Endothelial cell of umbilical vein (primary cell): ENCODE results near the gene TXNL4B. TPM values are rescaled to one million over a fixed set of nuclear protein-coding genes. Genes with fewer than 3 reads are reported as not detected.

ENCODE experiments used
- BruUV-seq: library from RNA; stranded (reverse); fragments of 400-500 nt; replicated peaks from 2 replicates; lab custom pipeline; 2021; lab: Mats Ljungman, UMichigan
- CTCF ChIA-PET: fragments of 300-600, 350-600 bp; sonication (Branson Sonifier 250); formaldehyde crosslinking; loops from one replicate; lab custom pipeline; 2021; ENCODE audit warnings: antibody characterized with exemption, inconsistent platforms; lab: Charles Lee
- POLR2A ChIA-PET: fragments of 300-600, 350-600 bp; sonication (Branson Sonifier 250); formaldehyde crosslinking; loops from one replicate; lab custom pipeline; 2021; ENCODE audit warnings: antibody characterized with exemption, inconsistent platforms; lab: Charles Lee
- DNase-seq: peaks from one replicate; pipeline ENCODE4 v3.0.0-alpha.2; 2011; ENCODE audit warnings: low read depth, low spot score
- FAIRE-seq: peaks from 2 replicates; lab custom pipeline; 2011; peaks lifted over from hg19 to GRCh38; lab: Jason Lieb, UNC
- H2AFZ ChIP-seq: 2 replicates; pipeline ENCODE4 v1.6.0; 2012; ENCODE audit warnings: low read depth, low read length, control low read depth, inconsistent platforms
- H3K27ac ChIP-seq: 2 replicates; pipeline ENCODE4 v1.5.1; 2011; ENCODE audit warnings: low read depth, mild to moderate bottlenecking, control low read depth, low read length, moderate library complexity; ENCODE audit not compliant: insufficient read depth
- H3K27me3 ChIP-seq, 2 experiments: 2 replicates each; pipeline versions ENCODE4 v1.6.0 to v1.6.1; 2011; ENCODE audit warnings: low read length in 2 of 2, mixed read lengths in 1 of 2; ENCODE audit not compliant: control insufficient read depth in 2 of 2, insufficient read depth in 2 of 2
- H3K36me3 ChIP-seq, 2 experiments: 2 replicates in 1 of 2; 3 replicates in 1 of 2; pipeline ENCODE4 v1.5.1; 2011; ENCODE audit warnings: low read length in 2 of 2, mild to moderate bottlenecking in 1 of 2, moderate library complexity in 1 of 2; ENCODE audit not compliant: control insufficient read depth in 2 of 2, insufficient read depth in 2 of 2; ENCODE audit errors: extremely low read depth in 1 of 2
- H3K4me1 ChIP-seq: 3 replicates; pipeline ENCODE4 v1.5.1; 2011; ENCODE audit warnings: mild to moderate bottlenecking, low read length; ENCODE audit not compliant: control insufficient read depth, insufficient read depth; ENCODE audit errors: extremely low read depth
- H3K4me2 ChIP-seq: 2 replicates; pipeline ENCODE4 v1.6.1; 2011; ENCODE audit warnings: low read length, control low read depth, mixed read lengths; ENCODE audit not compliant: insufficient read depth
- H3K4me3 ChIP-seq, 3 experiments: fragments of 200-600 bp in 1 of 3; sonication (generic), shearing (Covaris generic) in 1 of 3; replicated peaks in 1 of 3; 2 replicates each; pipeline ENCODE4 v1.5.1; 2011 to 2016; ENCODE audit warnings: control low read depth in 3 of 3, low read length in 3 of 3, mild to moderate bottlenecking in 2 of 3, inconsistent platforms in 1 of 3, low read depth in 1 of 3, moderate library complexity in 1 of 3; ENCODE audit not compliant: insufficient read depth in 1 of 3
- H3K79me2 ChIP-seq: 2 replicates; pipeline ENCODE4 v1.6.0; 2012; ENCODE audit warnings: low read length, inconsistent platforms; ENCODE audit not compliant: control insufficient read depth, insufficient read depth
- H3K9ac ChIP-seq: replicated peaks from 2 replicates; pipeline ENCODE3; 2011; ENCODE audit warnings: low read length, control low read depth; ENCODE audit not compliant: insufficient read depth; ENCODE audit errors: extremely low read depth
- H3K9me1 ChIP-seq: replicated peaks from 3 replicates; pipeline ENCODE4 v1.6.0; 2011; ENCODE audit warnings: mild to moderate bottlenecking, low read length; ENCODE audit not compliant: control insufficient read depth, insufficient read depth; ENCODE audit errors: extremely low read depth
- H3K9me3 ChIP-seq: replicated peaks from 2 replicates; pipeline ENCODE4 v1.5.1; 2012; ENCODE audit warnings: low read length, inconsistent platforms; ENCODE audit not compliant: control insufficient read depth, insufficient read depth
- H4K20me1 ChIP-seq: replicated peaks from 2 replicates; pipeline ENCODE3; 2011; ENCODE audit warnings: mild to moderate bottlenecking, low read length; ENCODE audit not compliant: control insufficient read depth, insufficient read depth; ENCODE audit errors: extremely low read depth
- CTCF ChIP-seq, 2 donors: IDR thresholded peaks; 1 replicate in 1 of 2; 2 replicates in 1 of 2; pipeline ENCODE4 v1.5.1; 2011; ENCODE audit warnings: low read length in 2 of 2, mild to moderate bottlenecking in 2 of 2, moderate library complexity in 2 of 2, control low read depth in 1 of 2, inconsistent platforms in 1 of 2, low read depth in 1 of 2; ENCODE audit not compliant: insufficient read depth in 1 of 2; ENCODE audit errors: extremely low read depth in 1 of 2
- EZH2 ChIP-seq: IDR thresholded peaks from 2 replicates; pipeline ENCODE4 v1.6.1; 2012; ENCODE audit warnings: borderline replicate concordance, low read depth, mild to moderate bottlenecking, moderate library complexity, low read length, inconsistent platforms; ENCODE audit not compliant: severe bottlenecking
- FOS ChIP-seq: IDR thresholded peaks from 2 replicates; pipeline ENCODE4 v1.6.1; 2011; ENCODE audit warnings: mild to moderate bottlenecking, low read length, moderate library complexity, borderline replicate concordance; ENCODE audit not compliant: insufficient read depth
- GATA2 ChIP-seq: IDR thresholded peaks from 2 replicates; pipeline ENCODE4 v1.7.0; 2011; ENCODE audit warnings: low read depth, mild to moderate bottlenecking, moderate library complexity, mixed read lengths, low read length; ENCODE audit not compliant: insufficient read length, insufficient read depth
- JUN ChIP-seq: IDR thresholded peaks from 2 replicates; pipeline ENCODE4 v1.6.1; 2011; ENCODE audit warnings: borderline replicate concordance, low read depth; ENCODE audit not compliant: insufficient read length, insufficient read depth
- MYC ChIP-seq: IDR thresholded peaks from one replicate; pipeline ENCODE4 v1.6.1; 2011; ENCODE audit warnings: mild to moderate bottlenecking, low read depth, low read length
- POLR2A ChIP-seq: IDR thresholded peaks from 2 replicates; pipeline ENCODE4 v1.6.1; 2012; ENCODE audit warnings: low read depth, mild to moderate bottlenecking, control low read depth, low read length
- POLR2AphosphoS5 ChIP-seq: IDR thresholded peaks from 2 replicates; pipeline ENCODE4 v1.6.1; 2012; ENCODE audit warnings: low read depth, mild to moderate bottlenecking, control low read depth, low read length, moderate library complexity; ENCODE audit not compliant: insufficient read depth
- dilution Hi-C: fragments of 300-500 bp; cut with MboI; formaldehyde crosslinking; loops from one replicate; pipeline ENCODE4 v1.15.0; 2019; ENCODE audit warnings: low sequenced_read_pairs; ENCODE audit not compliant: extremely low pct_ligation_motif_present
- intact Hi-C: fragments of 100-400 bp; cut with micrococcal nuclease; formaldehyde crosslinking; loops from one replicate; pipeline ENCODE4 v1.10.0; 2022
- polyA plus RNA-seq, 4 experiments: library from polyadenylated mRNA; depleted of rRNA in 3 of 4; stranded (reverse) in 3 of 4; unstranded in 1 of 4; fragments of >200 nt; gene quantifications; 2 replicates each; pipeline versions ENCODE4 v1.2.1 to v1.2.3, GENCODE V29; 2011 to 2012; ENCODE audit warnings: missing spikeins in 1 of 4
- total RNA-seq: library from RNA; stranded (reverse); gene quantifications from 2 replicates; pipeline ENCODE4 v1.2.3, GENCODE V29; 2021
- TF ChIP-seq, protein P1 (sequence below): IDR thresholded peaks from 2 replicates; pipeline ENCODE4 v1.6.1; 2011; ENCODE audit not compliant: insufficient read depth, insufficient read length

Gene TXNL4B
- total and polyA plus RNA-seq, 2 donors (not counting 3 experiments of a cell fraction or from before 2014, with no cell fraction given) = 10.0 to 12.7 TPM

GRCh38 chr16:72049110-72049509 lies 44.3 kb downstream of the TXNL4B start:
- Histone ChIP-seq H3K4me2 (no peak overlapping the region), H3K9me1 (no peaks in the 10 kb centered on the region), H4K20me1 (no peaks in the 10 kb centered on the region), H3K36me3 (no peaks in the 10 kb centered on the region), H3K27me3 (no peaks in the 10 kb centered on the region), H2AFZ (no peak overlapping the region), H3K4me1 (no peaks in the 10 kb centered on the region), H3K4me3 (no peak overlapping the region), H3K9ac (no peak overlapping the region), H3K27ac (no peak overlapping the region), H3K79me2 (no peaks in the 10 kb centered on the region), H3K9me3 (no peaks in the 10 kb centered on the region)
- dilution Hi-C loops (no loop called here), intact Hi-C loops (no loop called here)
- no peak for TF ChIP-seq CTCF (IDR thresholded peaks at IDR 0.05; ENCODE audit: extremely low read depth in 1 of 2, insufficient read depth in 1 of 2, low read depth in 1 of 2, low read length in 2 of 2)
- TF ChIP-seq GATA2 = no peak
- no peak for TF ChIP-seq POLR2AphosphoS5
- no peak for TF ChIP-seq MYC
- TF ChIP-seq EZH2 = no peak
- TF ChIP-seq POLR2A = no peak
- TF ChIP-seq FOS = no peak
- TF ChIP-seq, protein P1, sequence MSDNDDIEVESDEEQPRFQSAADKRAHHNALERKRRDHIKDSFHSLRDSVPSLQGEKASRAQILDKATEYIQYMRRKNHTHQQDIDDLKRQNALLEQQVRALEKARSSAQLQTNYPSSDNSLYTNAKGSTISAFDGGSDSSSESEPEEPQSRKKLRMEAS = no peak
- TF ChIP-seq JUN = no peak
- CTCF ChIA-PET = no interaction called here
- POLR2A ChIA-PET = no interaction called here
- DNase-seq (no peak), FAIRE-seq (no peak)
- BruUV-seq = no TSS peak
